ENCODE results near the gene COL4A2. TPM values are rescaled to one million over a fixed set of nuclear protein-coding genes. Genes with fewer than 3 reads are reported as not detected.
A peak's percentile ranks its signal among the peaks of the same experiment; 100 is the strongest.

The COL4A2 gene
- total RNA-seq, 1 donor from 2014 or later, result 120 TPM

GRCh38 chr13:110307767-110308655 is 927 bp downstream of the COL4A2 start:
- TF ChIP-seq CTCF (IDR thresholded peaks at IDR 0.05; ENCODE audit: unreplicated experiment), result no peak
- no peaks in the 10 kb centered on the region for H3K9me3 Mint-ChIP-seq (ENCODE audit: low read depth)
- H3K27me3 Mint-ChIP-seq, result peaks cover 29% of the 10 kb centered on the region
- H3K27ac Mint-ChIP-seq, result peak overlapping the region; percentile 92
- H3K4me1 Mint-ChIP-seq (ENCODE audit: low read depth), result peaks cover 46% of the 10 kb centered on the region
- DNase-seq (ENCODE audit: low spot score, unreplicated experiment), result no peak
- peak overlapping the region; percentile 85 for H3K4me3 Mint-ChIP-seq (ENCODE audit: low read depth)
- peaks cover 3% of the 10 kb centered on the region for H3K36me3 Mint-ChIP-seq (ENCODE audit: insufficient read depth)

- no peak for TF ChIP-seq CTCF (IDR thresholded peaks at IDR 0.05; ENCODE audit: unreplicated experiment)
- Mint-ChIP-seq H3K27ac (peak overlapping the region; percentile 92), H3K36me3 (ENCODE audit: insufficient read depth) (peaks cover 3% of the 10 kb centered on the region), H3K4me1 (ENCODE audit: low read depth) (peaks cover 42% of the 10 kb centered on the region), H3K9me3 (ENCODE audit: low read depth) (no peaks in the 10 kb centered on the region), H3K27me3 (peaks cover 21% of the 10 kb centered on the region), H3K4me3 (ENCODE audit: low read depth) (peak overlapping the region; percentile 85)
- DNase-seq (ENCODE audit: low spot score, unreplicated experiment), result peak; percentile 39
Measured at GRCh38 chr13:110308656-110309359, 1.7 kb downstream of the COL4A2 start.

- Mint-ChIP-seq H3K4me1 (ENCODE audit: low read depth) (peaks cover 35% of the 10 kb centered on the region), H3K36me3 (ENCODE audit: insufficient read depth) (peaks cover 4% of the 10 kb centered on the region), H3K9me3 (ENCODE audit: low read depth) (no peaks in the 10 kb centered on the region), H3K27me3 (peaks cover 11% of the 10 kb centered on the region), H3K4me3 (ENCODE audit: low read depth) (no peak overlapping the region), H3K27ac (no peak overlapping the region)
- TF ChIP-seq CTCF (IDR thresholded peaks at IDR 0.05; ENCODE audit: unreplicated experiment), result no peak
- DNase-seq (ENCODE audit: low spot score, unreplicated experiment), result no peak
Measured at GRCh38 chr13:110309661-110310524, 2.8 kb downstream of the COL4A2 start.

GRCh38 chr13:110310541-110311442 is 3.7 kb downstream of the COL4A2 start:
- Mint-ChIP-seq H3K36me3 (ENCODE audit: insufficient read depth) (peaks cover 4% of the 10 kb centered on the region), H3K4me1 (ENCODE audit: low read depth) (peaks cover 26% of the 10 kb centered on the region), H3K4me3 (ENCODE audit: low read depth) (no peak overlapping the region), H3K27ac (no peak overlapping the region), H3K27me3 (peaks cover 6% of the 10 kb centered on the region), H3K9me3 (ENCODE audit: low read depth) (no peaks in the 10 kb centered on the region)
- no peak for TF ChIP-seq CTCF (IDR thresholded peaks at IDR 0.05; ENCODE audit: unreplicated experiment)
- DNase-seq (ENCODE audit: low spot score, unreplicated experiment), result no peak
